ENCODE measurements around the gene FLOT1. TPM values are rescaled to one million over a fixed set of nuclear protein-coding genes. Genes with fewer than 3 reads are reported as not detected.

The FLOT1 gene
- total and polyA plus RNA-seq, 2 of the 4 experiments (the other 2 are of a cell fraction): 96.2 to 162 TPM

DNA sequence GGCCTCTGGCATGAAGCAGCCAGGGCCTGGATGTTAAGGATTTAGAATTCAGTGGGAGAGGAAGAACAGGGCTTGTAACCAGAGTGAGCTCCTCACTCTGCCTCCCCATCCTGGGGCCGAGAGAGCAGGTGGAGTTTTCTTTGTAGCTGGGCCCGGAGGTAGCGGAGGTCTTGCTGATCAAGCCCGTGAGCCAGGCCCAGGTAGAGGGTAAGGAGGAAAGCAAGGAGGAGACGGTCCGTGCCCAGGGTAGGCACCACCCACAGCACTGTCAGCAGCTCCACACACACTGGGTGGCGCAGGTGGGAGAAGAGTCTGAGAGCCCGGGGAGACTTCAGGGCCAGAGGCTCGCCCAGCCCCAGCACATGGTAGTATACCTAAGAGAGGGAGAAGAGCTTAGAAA lies 53.9 kb downstream of the FLOT1 start:
- no CpG with 5 or more reads among the region's 9 CpGs for WGBS, 2 experiments (ENCODE audit: extremely low coverage in 2 of 2, insufficient read length in 1 of 2)
- no TSS peak for BruUV-seq (replicated peaks)
- Histone ChIP-seq H3K4ac (ENCODE audit: low read depth, low read length) (peak overlapping the region; percentile 98), H3K27me3 (ENCODE audit: control insufficient read depth, insufficient read depth, low read length) (no peaks in the 10 kb centered on the region), H3K14ac (replicated peaks; ENCODE audit: low read depth, low read length) (peak overlapping the region; percentile 97), H2AK5ac (ENCODE audit: low read depth, low read length) (peak overlapping the region; percentile 98), H3K9me3 (ENCODE audit: control insufficient read depth, insufficient read depth, low read length) (no peaks in the 10 kb centered on the region), H2AFZ (replicated peaks; ENCODE audit: low read length, poor library complexity) (no peak overlapping the region), H2BK20ac (ENCODE audit: low read depth, low read length) (peak overlapping the region; percentile 60; the same call in 1 of the 2 replicates), H4K91ac (ENCODE audit: insufficient read depth, low read depth, low read length) (peak overlapping the region; percentile 97), H3K9me1 (ENCODE audit: insufficient read depth, low read length) (peaks cover 13% of the 10 kb centered on the region), H3K4me1 (ENCODE audit: control insufficient read depth, insufficient read depth, low read length) (peaks cover 19% of the 10 kb centered on the region), H2BK15ac (ENCODE audit: low read depth, low read length) (peak overlapping the region; percentile 40; the same call in 1 of the 3 replicates), H2BK120ac (ENCODE audit: low read depth, low read length) (peak overlapping the region; percentile 12; the same call in 1 of the 2 replicates), H3K4me2 (ENCODE audit: low read depth, low read length) (peak overlapping the region; percentile 73), H3K56ac (ENCODE audit: extremely low read depth, insufficient read depth, low read length) (peak overlapping the region; percentile 95), H3K18ac (ENCODE audit: low read depth, low read length) (no peak overlapping the region; the same call in 1 of the 2 replicates), H4K5ac (ENCODE audit: low read depth, low read length) (peak overlapping the region; percentile 69; the same call in 1 of the 2 replicates), H3K4me3 (ENCODE audit: insufficient read depth, low read depth, low read length) (no peak overlapping the region), H3K9ac (ENCODE audit: low read depth, low read length) (peak overlapping the region; percentile 92), H3K23ac (ENCODE audit: low read depth, low read length) (peak overlapping the region; percentile 93; the same call in 1 of the 2 replicates), H4K8ac (ENCODE audit: low read depth in 2 of 2, low read length in 2 of 2) (peak overlapping the region; percentile 88 to 96; a peak in 3 of 4 replicates), H2AK9ac (replicated peaks; ENCODE audit: low read depth, low read length, poor library complexity) (peak overlapping the region; percentile 100), H4K20me1 (ENCODE audit: insufficient read depth, low read length) (peaks cover 24% of the 10 kb centered on the region), H3K36me3 (ENCODE audit: control insufficient read depth, insufficient read depth, low read length) (peaks cover 15% of the 10 kb centered on the region), H3K79me1 (ENCODE audit: low read depth in 1 of 2, low read length in 2 of 2) (peaks cover 18 to 37% of the 10 kb centered on the region in 2 experiments; a peak in 3 of 4 replicates), H2BK5ac (ENCODE audit: low read depth, low read length, poor library complexity, severe bottlenecking) (peak overlapping the region; percentile 92), H3K27ac (ENCODE audit: insufficient read depth, low read length) (peak overlapping the region; percentile 96)
- intact Hi-C loops (cut with micrococcal nuclease): no loop called here
- DNase-seq (no peak), ATAC-seq (ENCODE audit: low read depth) (no peak)
- ChIA-PET POLR2A (ENCODE audit: unreplicated experiment) (no interaction called here), CTCF (interaction anchor here (2.2 kb wide), 1 partner anchor 10 kb away, joined by 6 read pairs; no protein-coding TSS in a partner anchor)
- dilution Hi-C loops (cut with HindIII; ENCODE audit: low sequenced_read_pairs, unreplicated experiment): no loop called here
- in situ Hi-C loops (cut with MboI; ENCODE audit: low sequenced_read_pairs): no loop called here
- TF ChIP-seq FOS (IDR thresholded peaks at IDR 0.05; ENCODE audit: low read depth, low read length): no peak
- no peak for TF ChIP-seq USF2 (IDR thresholded peaks at IDR 0.05; ENCODE audit: low read depth, low read length)
- TF ChIP-seq SMC3 (IDR thresholded peaks at IDR 0.05; ENCODE audit: low read depth, low read length): no peak
- TF ChIP-seq MXI1 (IDR thresholded peaks at IDR 0.05; ENCODE audit: borderline replicate concordance, low read depth, low read length): no peak
- no peak for TF ChIP-seq RAD21 (IDR thresholded peaks at IDR 0.05; ENCODE audit: low read length)
- TF ChIP-seq, protein P1, sequence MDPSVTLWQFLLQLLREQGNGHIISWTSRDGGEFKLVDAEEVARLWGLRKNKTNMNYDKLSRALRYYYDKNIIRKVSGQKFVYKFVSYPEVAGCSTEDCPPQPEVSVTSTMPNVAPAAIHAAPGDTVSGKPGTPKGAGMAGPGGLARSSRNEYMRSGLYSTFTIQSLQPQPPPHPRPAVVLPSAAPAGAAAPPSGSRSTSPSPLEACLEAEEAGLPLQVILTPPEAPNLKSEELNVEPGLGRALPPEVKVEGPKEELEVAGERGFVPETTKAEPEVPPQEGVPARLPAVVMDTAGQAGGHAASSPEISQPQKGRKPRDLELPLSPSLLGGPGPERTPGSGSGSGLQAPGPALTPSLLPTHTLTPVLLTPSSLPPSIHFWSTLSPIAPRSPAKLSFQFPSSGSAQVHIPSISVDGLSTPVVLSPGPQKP (IDR thresholded peaks at IDR 0.05; ENCODE audit: borderline replicate concordance, low read depth, low read length): no peak
- TF ChIP-seq CHD1 (IDR thresholded peaks at IDR 0.05; ENCODE audit: low read depth, low read length): no peak
- no peak for TF ChIP-seq RFX5 (IDR thresholded peaks at IDR 0.05; ENCODE audit: low read depth, low read length)
- TF ChIP-seq CEBPB (IDR thresholded peaks at IDR 0.05; ENCODE audit: low read depth, low read length): no peak
- no peak for TF ChIP-seq MAFK (IDR thresholded peaks at IDR 0.05; ENCODE audit: low read depth, low read length)
- no peak for TF ChIP-seq BHLHE40 (IDR thresholded peaks at IDR 0.05; ENCODE audit: low read depth, low read length)
- no peak for TF ChIP-seq MAZ (IDR thresholded peaks at IDR 0.05; ENCODE audit: borderline replicate concordance, low read depth, low read length)
- no peak for TF ChIP-seq NFE2L2 (IDR thresholded peaks at IDR 0.05; ENCODE audit: low read depth, low read length)
